A673 (cell line): ENCODE data around the gene NEUROD2.

ENCODE experiments used
- CTCF ChIP-seq: fragments of 300-800, 200-600 bp; sonication (generic); conservative IDR thresholded peaks from 2 replicates; pipeline ENCODE4 v1.5.1; 2017; ENCODE audit warnings: low read depth, mild to moderate bottlenecking, antibody characterized with exemption, low read length, moderate library complexity, mixed read lengths
- EZH2 ChIP-seq: fragments of 200-600 bp; sonication (generic); IDR thresholded peaks from 2 replicates; pipeline ENCODE4 v1.6.1; 2017; ENCODE audit warnings: borderline replicate concordance, low read depth, mild to moderate bottlenecking, mixed read lengths, antibody characterized with exemption, low read length; ENCODE audit not compliant: poor library complexity, severe bottlenecking

DNA sequence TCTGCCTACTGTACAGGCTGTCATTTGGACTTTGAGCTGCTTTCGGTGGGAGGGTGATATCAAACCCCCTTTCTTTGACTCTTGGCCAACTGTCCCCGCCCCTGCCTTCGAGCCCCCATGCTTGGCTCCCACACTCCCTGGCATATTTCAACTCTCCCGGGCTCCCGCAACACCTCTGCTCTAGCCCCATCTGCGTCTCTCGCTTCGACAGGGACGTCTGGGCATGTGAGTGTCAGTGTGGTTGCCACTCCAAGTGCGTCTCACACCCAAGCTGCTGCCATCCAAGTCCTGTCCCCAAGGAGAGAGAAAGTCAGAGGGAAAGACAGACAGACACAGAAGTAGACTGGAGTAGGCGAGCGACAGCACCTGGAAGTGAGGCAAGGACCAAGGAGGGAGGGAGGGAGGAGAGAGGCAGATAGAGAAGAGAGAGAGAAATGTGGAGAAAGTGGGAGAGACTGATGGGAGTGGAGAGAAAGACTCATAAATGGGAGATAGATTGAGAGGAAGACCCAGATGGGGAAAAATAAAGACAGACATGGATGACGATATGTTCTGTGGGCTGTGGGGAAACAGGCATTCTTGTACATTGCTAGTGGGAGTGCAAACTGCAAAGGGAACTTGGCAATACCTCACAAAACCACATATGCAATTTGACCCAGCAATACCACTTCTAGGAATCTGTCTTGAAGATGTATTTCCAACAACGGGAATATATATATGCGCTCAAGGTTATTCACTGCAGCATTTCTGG lies 41.1 kb upstream of the NEUROD2 start:
- TF ChIP-seq CTCF: no peak
- TF ChIP-seq EZH2: no peak
